Stimulated activated CD4-positive, alpha-beta T cell treated with anti-CD3 and anti-CD28 coated beads, Interleukin-15, amount 100 ng/mL, for 1 hour (primary cell): Measurements from ENCODE around the gene SCN5A.
"Not testable (repeated sequence)": the region's sequence is repeated elsewhere in the genome, so short reads cannot be mapped to it uniquely, and the experiment has no call there.

Experiments
- DNase-seq, 2 donors: peaks; one replicate each; pipeline ENCODE4 v3.0.0-alpha.2; 2020; ENCODE audit warnings: low read depth in 1 of 2, low spot score in 1 of 2

SCN5A gene

DNA sequence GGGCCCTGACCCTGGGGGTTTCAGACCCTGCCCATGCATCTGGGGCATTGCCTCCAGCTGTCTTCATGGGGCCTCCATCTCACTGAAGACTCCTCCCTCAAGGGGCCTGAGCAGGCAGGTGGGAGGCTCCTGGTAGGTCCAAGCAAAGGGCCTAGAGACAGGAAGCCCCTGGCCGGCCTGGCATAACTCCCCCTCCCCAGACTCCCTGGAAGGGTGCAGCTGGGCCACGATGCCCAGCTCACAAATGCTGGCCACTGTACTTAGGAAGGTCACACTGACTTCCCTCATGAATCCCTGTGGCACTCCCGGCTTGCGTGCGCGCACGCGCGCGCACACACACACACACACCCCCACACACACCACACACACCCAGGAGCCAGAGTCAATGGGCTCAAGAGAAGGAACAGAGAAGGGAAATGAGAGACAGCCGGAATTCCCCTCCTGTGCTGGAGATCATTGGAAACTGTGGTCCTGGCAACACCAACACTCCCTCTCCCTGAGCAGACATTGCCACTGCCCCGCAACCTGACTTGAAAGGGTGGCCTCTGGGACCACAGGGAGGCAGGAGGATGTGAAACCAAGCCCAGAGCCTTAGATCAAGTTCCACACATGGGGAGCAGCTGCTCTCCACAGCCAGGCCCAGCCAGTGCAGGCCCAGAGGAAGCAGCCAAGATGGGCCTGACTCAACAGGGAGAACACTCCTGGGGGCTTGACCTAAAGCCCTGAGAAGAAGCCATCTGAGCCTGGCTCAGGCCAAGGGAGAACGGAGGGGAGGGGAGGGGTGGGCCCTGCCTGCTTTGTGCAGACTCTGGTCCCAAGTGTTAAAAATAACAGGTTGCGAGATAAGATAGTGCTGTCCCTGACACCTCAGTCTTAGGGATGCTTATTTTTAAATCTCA is 69.7 kb downstream of the SCN5A start:
- no peak for DNase-seq

DNA sequence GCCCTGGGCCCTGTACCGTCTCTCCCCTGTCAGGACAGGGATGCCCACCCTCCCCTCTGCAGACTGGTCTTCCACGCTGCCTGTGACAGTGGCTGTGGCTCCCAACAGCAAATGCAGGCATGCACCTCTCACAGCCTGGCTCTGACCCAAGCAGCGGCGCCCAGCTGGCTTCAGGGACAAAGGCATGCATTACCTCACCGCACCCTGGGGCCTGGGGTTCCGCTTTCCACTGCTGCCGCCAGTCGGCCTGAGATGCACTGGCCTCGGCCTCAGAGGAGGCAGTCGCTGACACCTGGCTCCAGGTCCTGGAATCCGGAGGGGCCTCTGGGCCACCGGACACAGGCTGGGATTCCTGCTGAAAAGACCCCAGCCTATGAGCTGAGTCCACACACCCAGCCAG is 70.3 kb downstream of the SCN5A start:
- DNase-seq: no peak

DNA sequence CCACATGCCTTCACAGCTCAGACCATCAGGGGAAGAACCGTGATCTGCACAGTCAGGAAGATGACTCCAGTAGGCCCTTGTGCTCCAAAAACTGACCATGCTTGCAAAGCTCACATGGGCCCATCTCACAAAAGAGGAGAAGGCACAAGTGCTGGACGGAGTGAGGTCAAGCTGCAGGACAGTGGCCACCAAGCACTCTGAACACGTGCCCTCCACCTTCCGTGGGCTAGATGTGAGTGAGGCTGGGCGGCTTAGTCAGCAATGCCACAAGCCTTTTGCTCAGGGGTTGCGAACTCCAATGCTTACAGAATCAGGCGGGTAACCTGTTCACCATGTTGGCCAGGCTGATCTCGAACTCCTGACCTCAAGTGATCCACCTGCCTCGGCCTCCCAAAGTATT is 70.9 kb downstream of the SCN5A start:
- no peak for DNase-seq

DNA sequence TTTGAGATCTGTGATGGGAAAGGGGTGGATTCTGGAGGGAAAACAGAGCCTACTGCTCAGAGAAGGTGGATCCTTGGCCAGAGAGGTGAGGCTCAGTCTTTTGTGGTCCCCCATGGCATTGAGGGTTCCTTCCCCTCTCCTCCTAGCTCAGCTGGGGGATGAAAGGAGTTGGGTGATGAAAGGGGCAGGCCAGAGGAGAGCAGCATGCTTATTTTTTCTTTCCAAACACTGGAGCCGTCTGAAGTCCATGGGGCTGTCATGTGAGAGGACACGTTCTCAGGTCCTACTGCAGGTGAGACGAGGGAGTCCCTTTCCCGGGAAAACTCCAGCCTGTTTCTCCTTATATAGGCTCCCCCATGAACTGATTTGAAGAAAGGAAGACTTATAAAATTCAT is 71.4 kb downstream of the SCN5A start:
- DNase-seq: no peak

DNA sequence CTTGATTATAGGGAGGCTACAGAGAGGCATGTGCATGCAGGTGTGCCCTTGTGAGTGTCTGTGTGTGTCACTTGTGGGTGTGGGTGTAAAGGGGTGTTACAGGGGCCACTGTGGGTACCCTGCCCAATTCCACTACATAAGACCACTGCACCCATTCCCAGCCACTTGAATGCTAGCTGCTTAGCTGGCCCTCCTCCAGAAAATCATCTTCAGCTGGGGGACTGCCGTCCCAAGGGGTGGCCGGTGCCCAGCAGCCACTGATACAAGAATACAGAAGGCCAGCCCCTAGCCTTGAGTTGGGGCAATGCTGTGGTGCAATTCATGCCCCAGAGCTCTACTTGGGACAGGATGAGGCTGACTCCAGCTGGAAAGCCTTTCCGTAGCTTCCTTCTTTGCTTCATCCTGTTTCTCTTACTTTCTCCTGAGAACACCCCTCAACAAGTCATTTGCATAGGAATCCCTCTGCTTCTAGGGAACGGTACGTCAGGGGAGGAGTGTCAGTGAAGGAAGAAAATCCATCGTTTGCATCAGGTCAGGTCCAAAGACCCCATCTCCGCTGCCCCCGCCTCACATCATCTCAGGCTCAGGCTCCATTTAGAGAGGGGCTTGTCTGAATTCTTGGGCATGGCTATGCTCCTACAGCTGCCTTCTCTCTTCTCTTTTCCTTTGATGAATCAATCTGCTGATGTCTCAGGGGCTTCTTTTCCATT is 72.0 kb downstream of the SCN5A start:
- no peak for DNase-seq

DNA sequence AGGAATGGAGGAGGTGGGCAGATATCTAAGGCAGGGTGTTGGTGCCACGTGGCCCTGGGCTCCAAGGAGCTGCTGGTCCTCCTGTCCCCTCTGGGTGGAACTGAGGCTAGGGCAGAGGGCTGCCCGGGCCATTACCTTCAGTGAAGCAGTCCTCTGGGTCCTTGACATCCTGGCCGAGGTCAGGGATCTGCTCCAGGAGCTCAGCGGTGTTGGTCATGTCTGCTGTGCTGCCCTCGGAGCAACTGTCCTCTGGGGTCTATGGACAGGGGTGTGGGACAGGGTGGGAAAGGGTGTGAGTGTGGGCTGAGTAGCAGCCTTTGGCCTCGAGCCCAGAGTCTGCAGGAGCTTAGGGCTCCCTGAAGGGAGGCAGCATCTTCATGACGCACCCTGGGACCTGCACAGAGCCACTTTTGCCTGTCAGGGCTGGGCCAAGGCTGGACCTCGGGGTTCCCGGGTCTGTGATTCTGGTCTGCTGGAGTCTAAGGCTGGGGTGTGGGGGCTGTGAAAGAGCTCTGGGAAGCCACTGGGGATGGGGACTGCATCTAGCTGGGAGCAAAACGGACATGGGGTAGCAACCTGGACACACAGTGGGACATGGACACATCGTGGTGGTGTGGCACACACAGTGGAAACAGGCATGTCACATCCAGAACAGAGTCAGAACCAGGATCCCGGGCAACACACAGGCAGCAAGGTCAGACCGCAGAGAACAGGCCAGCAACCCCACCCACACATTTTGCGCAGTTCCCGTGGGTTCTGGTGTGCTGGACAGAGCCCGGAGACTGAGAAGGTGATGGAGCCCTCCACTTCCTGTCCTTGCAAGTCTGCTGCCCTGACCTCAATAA is 72.7 kb downstream of the SCN5A start:
- no peak for DNase-seq

DNA sequence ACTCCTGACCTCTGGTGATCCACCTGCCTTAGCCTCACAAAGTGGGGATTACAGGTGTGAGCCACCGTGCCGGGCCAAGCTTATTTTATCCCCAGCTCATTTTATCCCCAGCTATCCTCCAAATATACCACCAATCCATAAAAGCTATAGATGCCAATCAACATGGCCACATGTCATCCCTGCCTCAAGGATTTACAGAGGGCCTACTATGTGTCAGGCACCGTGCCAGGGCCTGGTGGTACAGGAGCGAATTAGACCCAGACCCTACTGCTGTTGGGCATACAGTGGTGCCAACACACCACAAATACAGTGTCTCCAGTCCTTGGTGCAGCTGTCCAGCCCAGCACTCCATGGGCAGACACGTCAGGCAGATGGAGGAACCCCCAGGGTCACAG is 73.4 kb downstream of the SCN5A start:
- DNase-seq: no peak

DNA sequence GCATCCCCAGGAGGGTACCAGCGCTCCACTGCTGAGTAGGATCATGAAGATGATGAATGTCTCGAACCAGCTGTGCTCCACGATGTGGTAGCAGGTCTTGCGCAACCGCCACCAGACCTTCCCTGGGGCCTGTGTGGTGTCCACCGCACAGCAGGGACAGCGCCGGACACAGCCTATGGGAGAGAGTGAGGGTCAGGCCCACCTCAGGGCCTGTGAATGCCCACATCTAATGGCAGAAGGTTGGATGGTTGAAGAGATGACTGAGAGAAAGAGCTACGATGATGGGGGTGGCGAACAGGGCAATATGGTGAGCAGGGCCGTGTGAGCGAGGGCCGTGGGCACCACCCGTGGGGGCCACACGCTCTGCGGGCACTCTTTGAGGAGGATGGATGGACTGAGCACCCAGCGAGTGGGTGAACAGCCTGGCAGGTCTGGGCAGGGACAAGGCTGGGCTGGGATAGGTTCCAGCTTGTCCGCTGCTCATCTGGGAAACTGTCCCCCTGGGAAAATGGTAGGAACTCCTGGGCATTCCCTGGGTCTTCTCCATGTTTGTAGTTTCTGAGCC is 74.1 kb downstream of the SCN5A start:
- DNase-seq: no peak

DNA sequence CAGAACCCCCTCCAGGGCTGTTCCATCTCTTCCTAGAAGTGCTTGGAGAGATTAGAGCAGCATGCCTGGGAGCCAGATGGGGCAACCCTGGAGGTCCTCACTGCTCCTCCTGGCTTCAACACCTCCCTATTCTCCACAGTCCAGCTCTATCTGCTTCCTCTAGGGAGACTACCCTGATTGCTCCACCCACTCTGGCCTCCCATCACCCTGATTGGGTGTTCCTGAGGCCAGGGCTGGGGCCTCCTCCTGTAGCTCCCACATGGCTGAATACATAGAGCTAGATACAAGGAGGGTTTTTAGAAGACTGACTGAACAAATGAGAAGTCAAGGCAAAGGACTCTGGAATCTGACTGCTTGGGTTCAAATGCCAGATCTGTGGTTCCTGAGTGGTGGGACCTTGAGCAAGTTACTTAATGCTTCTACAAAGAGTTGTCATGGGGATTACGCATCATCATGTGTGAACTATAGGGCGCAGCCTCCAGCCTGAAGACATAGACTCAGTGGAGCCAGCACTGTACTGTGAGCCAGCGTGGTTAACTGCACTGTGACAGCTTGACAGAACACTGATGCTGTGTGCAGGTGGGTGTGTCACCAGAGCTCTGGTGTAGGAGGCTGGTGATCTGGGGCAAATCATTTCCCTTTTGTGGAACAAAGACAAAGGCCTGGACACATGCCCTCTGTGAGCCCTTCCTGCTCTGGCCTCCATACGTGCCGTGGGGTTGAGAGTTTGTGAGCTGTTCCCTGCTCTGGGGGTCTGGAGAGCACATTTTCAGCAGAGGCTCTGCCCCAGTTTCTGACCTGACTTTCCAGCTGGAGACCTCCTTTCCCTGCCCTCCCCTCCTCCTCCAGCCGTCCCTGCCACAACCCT is 74.8 kb downstream of the SCN5A start:
- no peak for DNase-seq

DNA sequence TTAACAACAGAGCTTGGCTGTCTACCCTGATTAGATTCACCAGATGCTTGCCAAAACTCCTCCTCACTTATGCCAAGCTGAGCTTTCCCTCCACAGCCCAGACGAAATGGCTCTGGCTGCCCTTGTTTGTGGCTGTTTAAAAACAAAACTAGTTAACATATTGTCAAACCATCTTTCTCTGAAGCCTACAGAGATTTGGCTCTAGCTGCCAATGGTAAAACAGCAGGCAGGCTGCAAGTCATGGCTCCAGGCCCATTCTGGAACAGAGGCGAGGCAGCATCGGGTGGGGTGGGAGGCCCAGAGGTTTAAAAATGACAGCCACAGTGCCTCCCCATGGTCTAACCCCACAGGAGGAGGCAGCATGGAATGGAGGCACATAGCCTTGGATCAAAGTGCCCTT is 75.9 kb downstream of the SCN5A start:
- DNase-seq: no peak

DNA sequence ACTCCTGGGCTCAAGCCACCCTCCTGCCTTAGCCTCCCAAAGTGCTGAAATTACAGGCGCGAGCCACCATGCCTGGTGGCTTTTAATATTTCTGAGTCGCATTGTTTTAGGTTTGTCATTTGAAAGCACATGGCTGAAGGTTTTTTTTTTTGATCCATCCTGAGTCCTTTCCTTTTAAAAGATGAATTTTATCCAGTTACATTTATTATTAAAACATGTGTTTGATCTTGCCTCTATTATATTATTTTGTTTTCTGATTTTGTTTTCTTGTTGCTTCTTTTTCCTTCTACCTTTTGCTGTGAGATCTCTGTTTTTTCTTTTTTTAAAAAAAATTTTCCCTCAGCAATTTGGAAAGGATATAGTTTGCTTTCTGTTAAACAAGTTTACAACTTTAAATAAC is 76.4 kb downstream of the SCN5A start:
- DNase-seq: no peak

DNA sequence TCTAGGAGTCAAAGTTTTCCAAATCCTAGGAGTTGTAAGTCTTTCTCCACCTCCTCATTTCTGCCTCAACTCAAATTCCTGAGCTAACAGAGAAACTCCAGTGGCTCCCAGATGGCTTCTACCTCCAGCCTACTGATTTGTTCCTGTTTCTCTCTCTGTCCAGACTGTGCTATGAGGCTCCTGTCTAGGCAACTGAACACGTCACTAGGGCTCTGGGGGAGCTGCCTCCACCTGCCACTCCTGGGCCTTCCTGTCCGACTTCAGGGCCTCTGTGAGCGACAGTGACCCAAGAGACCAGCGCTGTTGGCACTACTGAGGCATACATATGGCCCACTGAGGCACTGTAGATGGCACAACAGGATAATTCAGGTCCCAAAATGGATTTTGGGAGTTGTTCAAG is 82.0 kb downstream of the SCN5A start:
- no peak for DNase-seq

DNA sequence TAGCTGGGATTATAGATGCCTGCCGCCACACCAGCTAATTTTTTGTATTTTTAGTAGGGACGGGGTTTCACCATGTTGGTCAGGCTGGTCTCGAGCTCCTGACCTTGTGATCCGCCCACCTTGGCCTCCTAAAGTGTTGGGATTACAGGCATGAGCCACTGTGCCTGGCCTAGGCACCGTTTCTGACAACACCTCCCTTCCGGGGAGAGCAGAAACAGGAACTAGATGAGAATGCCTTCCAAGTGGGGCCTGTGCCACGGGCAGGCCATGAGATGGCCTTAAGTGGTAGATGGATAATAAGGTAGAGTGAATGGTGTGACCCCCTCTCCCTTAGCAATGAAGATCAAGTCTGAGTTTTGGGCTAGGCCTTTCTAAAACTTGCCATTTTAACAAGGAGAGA is 82.7 kb downstream of the SCN5A start:
- DNase-seq: not testable (repeated sequence)

DNA sequence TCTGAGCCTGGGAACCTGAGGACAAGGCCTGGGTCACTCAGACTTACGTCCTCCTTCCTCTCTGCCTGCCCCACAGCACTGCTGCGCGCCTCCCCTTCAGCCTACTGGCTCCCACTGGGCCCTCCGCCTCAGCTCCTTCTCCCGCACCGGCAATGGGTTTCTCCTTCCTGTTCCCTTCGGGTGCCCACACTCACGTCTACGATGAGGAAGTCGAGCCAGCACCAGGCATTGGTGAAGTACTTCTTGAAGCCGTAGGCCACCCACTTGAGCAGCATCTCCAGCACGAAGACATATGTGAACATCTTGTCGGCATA is 83.3 kb downstream of the SCN5A start:
- no peak for DNase-seq

DNA sequence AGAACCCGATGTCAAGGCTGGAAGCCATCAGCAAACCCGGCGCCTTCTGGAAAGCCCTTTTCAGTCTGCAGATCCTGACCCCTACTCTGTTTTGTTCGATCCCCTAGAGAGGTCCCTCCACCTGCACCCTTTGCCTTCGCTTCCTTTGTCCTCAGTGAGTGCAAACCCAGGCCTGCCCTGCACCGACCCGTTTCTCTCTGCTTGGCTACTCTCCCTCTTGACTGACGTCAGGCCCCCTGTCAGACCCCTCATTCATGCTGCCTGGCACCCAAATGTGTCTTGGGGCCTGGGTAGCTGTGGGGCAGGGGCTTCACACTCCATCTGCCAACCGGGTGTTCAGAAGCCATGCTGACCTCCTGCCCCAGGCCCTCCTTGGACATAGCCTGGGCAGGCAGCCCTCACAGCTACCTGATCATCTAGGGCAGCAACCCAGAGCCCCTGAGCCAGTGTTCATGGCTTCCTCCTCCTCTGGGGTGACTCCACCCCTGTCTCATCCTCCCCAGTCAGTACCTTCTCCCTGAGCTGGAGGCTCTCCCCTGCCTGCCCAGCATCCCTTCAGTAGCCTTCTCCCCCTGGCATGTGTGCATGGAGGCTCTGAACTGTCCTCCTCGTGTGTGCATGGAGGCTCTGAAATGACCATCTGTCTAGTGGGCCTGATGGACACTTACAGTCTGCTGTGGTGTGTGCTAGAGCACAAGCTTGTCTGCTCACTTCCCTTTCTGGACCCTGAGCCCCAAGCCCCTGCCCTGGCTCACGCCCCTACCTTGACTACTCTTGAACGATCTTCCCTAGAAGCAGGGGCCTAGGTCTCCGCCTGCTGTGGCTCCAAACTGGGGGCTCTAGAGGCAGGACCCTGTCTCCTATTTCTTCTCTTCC is 83.9 kb downstream of the SCN5A start:
- DNase-seq: no peak

DNA sequence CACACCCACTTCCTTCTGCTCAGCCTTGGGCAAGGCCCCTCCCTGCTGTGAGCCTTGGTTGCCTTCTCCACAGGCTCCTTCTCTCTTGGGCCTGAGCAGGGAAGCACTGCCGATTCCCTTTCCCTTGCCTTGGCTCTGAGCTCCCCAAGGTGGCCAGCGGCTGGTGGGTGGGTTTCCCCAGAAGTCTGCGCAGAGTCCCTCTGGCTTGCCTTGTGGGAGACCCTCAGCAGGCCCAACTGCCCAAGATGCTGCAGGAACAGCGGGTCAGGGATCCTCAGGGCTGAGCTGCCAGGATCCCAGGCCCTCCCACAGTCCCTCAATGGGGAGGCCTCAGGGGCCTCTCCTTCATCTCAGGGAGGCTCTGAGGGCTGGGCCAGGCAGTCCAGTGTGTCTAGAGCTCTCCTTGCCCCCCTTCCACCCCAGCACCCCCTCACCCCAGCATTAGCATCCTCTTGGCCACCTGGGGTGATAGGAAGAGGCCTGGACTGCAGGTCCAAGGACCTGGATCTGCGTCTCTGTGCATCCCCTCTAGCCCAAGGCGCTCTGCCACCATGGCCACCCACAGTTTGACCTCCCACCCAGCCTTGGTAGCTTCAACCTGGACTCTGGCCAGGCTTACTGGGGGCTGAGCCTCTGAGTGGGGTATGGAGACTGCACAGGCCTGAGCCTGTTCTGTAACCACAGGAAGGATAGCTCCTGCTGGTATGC is 84.7 kb downstream of the SCN5A start:
- DNase-seq: no peak

DNA sequence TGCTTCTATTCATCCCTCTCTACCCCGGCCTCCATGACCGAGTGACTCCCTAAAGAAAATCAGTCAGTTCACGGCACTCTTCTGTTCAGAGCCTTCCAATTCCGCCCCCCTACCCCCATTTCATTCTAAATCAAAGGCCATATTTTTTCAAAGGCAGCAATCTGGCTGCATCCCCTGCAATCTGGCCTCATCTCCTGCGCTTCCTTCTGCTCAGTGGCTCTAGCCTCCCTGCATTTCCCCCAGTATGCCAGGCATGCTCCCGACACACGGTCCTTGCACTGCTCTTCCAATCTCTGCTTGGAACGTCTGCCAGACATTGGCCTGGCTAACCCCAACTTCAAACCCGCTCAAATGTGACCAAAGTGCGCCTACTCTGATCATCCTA is 85.6 kb downstream of the SCN5A start:
- DNase-seq: no peak

DNA sequence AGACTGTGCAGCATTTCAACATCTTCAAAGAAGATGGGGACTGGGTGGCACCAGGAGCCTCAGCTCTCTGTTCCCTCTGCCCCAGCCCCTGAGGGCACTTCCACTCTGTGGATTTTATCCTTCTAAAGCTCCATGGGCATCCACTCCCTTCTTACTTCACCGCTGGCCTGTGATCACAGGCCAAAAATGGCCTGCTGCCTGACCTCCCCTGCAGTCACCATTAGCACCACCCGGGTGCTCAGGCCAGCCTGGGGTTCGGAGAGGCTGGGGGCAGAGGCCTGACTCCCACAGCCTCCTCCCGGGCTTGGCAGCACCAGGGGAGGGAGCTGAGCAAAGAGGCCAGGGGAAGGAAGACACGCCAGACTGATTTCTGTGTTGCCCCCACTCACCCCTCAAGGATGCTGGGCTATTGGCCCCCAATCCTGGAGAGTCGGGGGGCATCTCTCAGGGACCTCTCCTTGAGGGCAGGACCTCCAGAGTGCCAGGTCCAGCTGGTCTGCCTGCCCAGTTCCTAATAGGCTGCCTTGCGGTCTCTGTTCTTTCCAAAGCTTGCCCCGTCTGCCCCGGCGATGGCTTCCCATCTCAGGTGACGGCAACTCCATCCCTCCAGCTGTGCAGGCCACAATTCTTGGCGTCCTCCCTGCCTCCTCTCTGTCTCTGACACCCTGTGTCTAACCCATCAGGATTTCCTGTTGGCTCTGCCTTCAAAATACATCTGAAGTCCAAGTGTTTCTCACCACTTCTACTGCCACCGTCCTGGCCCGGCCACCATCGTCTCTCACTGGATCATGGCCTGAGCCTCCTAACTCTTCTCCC is 86.2 kb downstream of the SCN5A start:
- DNase-seq: no peak
